Adipocyte (in vitro differentiated cells): ENCODE data around the gene ASPN.
A peak's percentile ranks its signal among the peaks of the same experiment; 100 is the strongest.

Experiments
- DNase-seq: peaks from one replicate; pipeline ENCODE4 v3.0.0-alpha.2; 2015; ENCODE audit warnings: low read depth
- H3K27me3 ChIP-seq: replicated peaks from 2 replicates; pipeline ENCODE4 v1.7.0; 2013; ENCODE audit warnings: mild to moderate bottlenecking, low read length, moderate library complexity; ENCODE audit not compliant: control insufficient read depth, insufficient read depth
- H3K36me3 ChIP-seq: 2 replicates; pipeline ENCODE4 v1.7.0; 2013; ENCODE audit warnings: low read length, mild to moderate bottlenecking, moderate library complexity; ENCODE audit not compliant: control insufficient read depth, insufficient read depth, severe bottlenecking
- H3K4me1 ChIP-seq: 2 replicates; pipeline ENCODE4 v1.7.0; 2013; ENCODE audit warnings: mild to moderate bottlenecking, low read length, moderate library complexity; ENCODE audit not compliant: control insufficient read depth, insufficient read depth
- H3K4me3 ChIP-seq: 2 replicates; pipeline ENCODE4 v1.7.0; 2013; ENCODE audit warnings: mild to moderate bottlenecking, low read length, moderate library complexity
- H3K9ac ChIP-seq: 2 replicates; pipeline ENCODE4 v1.7.0; 2013; ENCODE audit warnings: mild to moderate bottlenecking, low read length, moderate library complexity
- H3K9me3 ChIP-seq: 2 replicates; pipeline ENCODE4 v1.7.0; 2013; ENCODE audit warnings: mild to moderate bottlenecking, low read length, moderate library complexity; ENCODE audit not compliant: control insufficient read depth

The ASPN gene

DNA sequence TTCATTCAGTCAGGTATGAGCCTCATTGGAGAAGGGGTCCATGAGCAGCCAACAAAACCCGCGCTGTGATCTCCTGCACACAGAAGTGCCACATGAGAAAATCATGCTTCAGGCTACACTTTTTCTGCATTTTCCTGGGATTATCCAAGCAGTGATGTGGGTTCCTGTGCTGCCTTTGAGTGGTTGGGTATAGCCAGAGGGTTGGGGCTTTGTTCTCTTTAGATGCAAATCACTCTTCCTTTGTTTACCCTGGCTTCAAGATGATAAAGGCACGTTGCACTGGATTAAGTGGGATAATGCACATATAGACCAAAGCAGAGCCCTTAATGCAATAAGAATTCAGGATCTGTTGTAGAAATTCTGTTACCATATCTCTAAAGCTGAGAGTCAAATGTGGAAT lies 34.7 kb upstream of the ASPN start:
- H3K4me3 ChIP-seq: no peak overlapping the region
- H3K9ac ChIP-seq: no peak overlapping the region
- H3K27me3 ChIP-seq: no peaks in the 10 kb centered on the region
- no peaks in the 10 kb centered on the region for H3K9me3 ChIP-seq
- peaks cover 51% of the 10 kb centered on the region for H3K36me3 ChIP-seq
- no peaks in the 10 kb centered on the region for H3K4me1 ChIP-seq
- no peak for DNase-seq

DNA sequence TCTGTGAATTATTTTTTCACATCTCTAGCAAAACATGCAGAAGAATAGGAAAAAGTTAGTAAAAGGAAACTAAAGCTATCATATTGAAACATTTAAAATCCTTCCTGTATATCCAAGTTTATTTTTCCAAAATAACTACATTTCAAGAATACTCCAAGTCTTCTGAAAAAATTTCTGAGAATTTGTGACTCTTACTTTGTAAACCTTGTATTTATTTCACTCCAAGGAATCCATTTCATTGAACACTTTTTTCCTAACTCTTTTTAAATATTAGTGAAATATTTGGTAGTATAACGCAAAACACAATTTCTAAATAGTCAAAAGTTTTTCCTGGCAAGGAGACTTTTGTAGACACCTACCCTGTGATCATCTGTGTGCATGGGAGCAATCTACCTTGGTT lies 34.2 kb upstream of the ASPN start:
- Histone ChIP-seq H3K27me3 (no peaks in the 10 kb centered on the region), H3K4me3 (no peak overlapping the region), H3K9me3 (no peaks in the 10 kb centered on the region), H3K36me3 (peaks cover 48% of the 10 kb centered on the region), H3K9ac (no peak overlapping the region), H3K4me1 (no peaks in the 10 kb centered on the region)
- DNase-seq: no peak

DNA sequence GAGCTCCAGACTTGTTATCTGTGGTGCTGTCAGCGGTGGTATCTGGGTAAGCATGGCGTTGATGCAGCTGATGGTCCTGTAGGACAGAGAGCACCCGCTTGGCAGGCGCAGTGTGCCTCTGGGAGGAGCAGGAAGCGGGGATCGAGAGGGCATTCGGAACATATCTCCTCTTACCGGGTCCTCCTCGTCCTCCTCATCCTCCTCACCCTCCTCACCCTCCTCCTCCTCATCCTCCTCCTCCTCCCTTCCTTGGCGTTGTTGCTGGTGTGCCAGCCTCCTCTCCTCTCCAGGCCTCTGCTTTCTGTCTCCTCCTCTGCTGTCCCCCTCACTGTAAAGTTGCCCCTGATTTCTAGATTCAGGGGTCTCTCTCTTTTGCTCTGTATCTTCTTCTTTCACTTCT lies 32.3 kb upstream of the ASPN start:
- no peaks in the 10 kb centered on the region for H3K9me3 ChIP-seq
- DNase-seq: no peak
- H3K9ac ChIP-seq: no peak overlapping the region
- no peaks in the 10 kb centered on the region for H3K27me3 ChIP-seq
- no peaks in the 10 kb centered on the region for H3K4me1 ChIP-seq
- peaks cover 35% of the 10 kb centered on the region for H3K36me3 ChIP-seq
- no peak overlapping the region for H3K4me3 ChIP-seq

DNA sequence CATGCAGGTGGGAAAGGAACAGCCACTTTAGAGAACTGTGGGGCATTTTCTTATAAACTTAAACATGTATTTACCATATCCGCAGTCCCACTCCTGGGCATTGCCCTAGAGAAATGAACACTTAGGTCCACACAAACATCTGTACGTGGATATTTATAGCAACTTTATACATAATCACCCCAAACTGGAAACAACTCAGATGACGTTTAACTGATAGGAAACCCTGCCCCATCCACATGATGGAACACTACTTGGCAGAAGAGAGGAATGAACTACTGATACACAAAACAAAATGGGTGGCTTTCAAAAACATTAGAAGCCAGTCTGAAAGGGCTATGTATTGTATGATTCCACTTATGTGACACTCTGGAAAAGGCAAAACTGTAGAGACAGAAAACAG lies 31.0 kb upstream of the ASPN start:
- no peak overlapping the region for H3K4me3 ChIP-seq

DNA sequence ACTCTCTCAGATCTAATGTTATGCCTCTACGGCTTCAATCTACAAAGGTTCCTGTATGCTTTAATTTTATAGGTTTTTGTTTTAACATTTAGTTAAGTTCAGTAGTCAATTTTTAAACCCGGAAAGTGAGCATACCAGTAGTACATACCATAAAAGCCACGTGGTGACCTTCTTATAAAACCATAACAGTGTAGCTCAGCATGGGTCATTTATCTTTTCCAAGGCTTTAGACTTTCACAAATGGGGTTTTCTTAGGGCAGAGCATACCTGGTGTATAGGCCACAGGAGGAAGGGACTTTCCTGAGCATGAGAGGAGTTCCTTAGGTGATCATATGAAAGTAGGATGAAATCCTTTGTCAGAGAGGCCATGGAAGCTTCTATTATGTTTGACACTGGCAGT lies 30.3 kb upstream of the ASPN start:
- no peaks in the 10 kb centered on the region for H3K9me3 ChIP-seq
- no peak overlapping the region for H3K9ac ChIP-seq
- no peaks in the 10 kb centered on the region for H3K27me3 ChIP-seq
- H3K4me3 ChIP-seq: no peak overlapping the region
- H3K36me3 ChIP-seq: peaks cover 27% of the 10 kb centered on the region
- peaks cover 15% of the 10 kb centered on the region for H3K4me1 ChIP-seq
- DNase-seq: peak; percentile 56

More for the DNA sequence above, 31.0 kb upstream of the ASPN start:
- DNase-seq: no peak
- Histone ChIP-seq H3K27me3 (no peaks in the 10 kb centered on the region), H3K36me3 (peaks cover 30% of the 10 kb centered on the region), H3K4me1 (peaks cover 7% of the 10 kb centered on the region), H3K9me3 (no peaks in the 10 kb centered on the region), H3K9ac (no peak overlapping the region)

DNA sequence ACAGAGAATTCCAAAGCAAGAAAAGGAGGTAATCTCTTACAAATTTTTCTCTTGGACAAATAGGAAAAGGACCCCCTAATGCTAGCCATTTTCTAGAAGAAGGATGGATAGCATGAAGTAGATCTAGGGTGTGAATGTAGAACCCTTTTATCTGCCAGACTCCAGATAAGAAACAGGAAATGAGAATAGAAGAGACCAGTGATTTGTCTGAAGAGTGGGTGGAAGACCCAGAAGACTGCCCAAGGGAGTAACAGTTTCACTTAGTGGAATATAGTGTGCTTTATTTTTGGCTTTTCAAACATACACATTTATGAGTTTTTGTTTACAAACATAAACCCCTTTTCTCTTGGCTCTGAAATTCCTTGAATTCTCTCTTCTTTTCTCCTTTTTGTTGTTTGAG lies 28.4 kb upstream of the ASPN start:
- H3K9ac ChIP-seq: no peak overlapping the region
- H3K4me1 ChIP-seq: peaks cover 28% of the 10 kb centered on the region
- peaks cover 14% of the 10 kb centered on the region for H3K36me3 ChIP-seq
- no peaks in the 10 kb centered on the region for H3K9me3 ChIP-seq
- no peak overlapping the region for H3K4me3 ChIP-seq
- no peak for DNase-seq
- no peaks in the 10 kb centered on the region for H3K27me3 ChIP-seq

DNA sequence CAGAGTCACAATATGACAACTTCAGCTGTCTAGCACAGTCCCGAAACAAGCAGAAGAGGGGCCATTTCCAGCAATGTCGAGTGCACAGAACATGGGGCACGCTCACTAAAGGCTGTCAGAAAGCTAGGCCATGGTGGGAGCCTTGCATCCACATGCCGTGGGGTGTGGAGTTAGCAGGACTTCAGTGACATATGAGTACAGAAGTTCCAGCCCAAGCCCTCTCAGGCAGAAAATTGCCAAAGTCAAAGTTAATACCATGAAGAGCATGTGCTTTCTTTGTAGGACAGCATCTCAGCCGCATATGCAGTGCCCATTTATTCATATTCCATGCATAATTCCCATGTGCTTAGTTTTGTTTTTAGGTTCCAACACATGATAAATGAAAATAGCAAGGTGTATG lies 26.7 kb upstream of the ASPN start:
- H3K9me3 ChIP-seq: no peaks in the 10 kb centered on the region
- H3K36me3 ChIP-seq: peaks cover 4% of the 10 kb centered on the region
- no peak for DNase-seq
- no peak overlapping the region for H3K4me3 ChIP-seq
- peaks cover 45% of the 10 kb centered on the region for H3K4me1 ChIP-seq
- H3K27me3 ChIP-seq: no peaks in the 10 kb centered on the region
- no peak overlapping the region for H3K9ac ChIP-seq

DNA sequence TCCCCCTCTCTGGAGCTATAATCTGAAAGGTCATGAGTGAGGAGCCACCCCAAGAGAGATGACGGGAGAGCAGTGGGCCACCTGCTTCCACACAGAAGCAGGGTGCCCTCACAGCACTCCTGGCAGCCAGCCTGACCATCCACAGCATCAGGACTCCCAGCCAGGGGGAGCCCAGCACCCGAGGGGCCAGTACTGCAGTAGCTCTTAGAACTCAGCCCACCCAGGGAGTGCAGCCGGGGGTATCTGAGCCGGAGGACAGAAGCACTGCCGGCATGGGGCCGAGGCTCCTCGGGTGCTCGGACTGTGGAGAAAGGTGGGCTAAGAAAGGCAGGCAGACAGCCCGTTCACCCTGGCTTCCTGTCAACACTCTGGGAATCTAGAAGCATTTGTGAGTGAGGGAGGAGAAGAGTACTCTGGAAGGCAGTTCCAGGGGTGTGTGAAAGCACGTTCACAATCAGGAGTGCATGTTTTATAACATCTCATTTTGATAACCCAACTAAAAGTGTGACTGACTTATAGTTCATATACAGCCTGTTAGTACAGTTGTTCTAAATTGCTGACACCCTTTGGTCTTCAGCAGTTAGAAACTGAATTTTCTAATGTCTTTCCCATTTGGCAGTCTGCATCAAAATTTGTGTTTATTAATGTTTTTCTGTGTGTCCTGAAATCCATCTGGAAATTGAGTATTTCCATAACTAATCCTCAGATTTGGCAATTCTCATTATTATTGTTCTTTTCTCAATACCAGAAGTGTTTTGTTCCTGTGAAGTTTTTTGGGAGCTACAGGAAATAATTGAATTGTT lies 25.9 kb upstream of the ASPN start:
- Histone ChIP-seq H3K9me3 (no peaks in the 10 kb centered on the region), H3K9ac (peak overlapping the region; percentile 89), H3K4me3 (peak overlapping the region; percentile 43), H3K27me3 (no peaks in the 10 kb centered on the region), H3K36me3 (peaks cover 4% of the 10 kb centered on the region), H3K4me1 (peaks cover 54% of the 10 kb centered on the region)
- DNase-seq: no peak

DNA sequence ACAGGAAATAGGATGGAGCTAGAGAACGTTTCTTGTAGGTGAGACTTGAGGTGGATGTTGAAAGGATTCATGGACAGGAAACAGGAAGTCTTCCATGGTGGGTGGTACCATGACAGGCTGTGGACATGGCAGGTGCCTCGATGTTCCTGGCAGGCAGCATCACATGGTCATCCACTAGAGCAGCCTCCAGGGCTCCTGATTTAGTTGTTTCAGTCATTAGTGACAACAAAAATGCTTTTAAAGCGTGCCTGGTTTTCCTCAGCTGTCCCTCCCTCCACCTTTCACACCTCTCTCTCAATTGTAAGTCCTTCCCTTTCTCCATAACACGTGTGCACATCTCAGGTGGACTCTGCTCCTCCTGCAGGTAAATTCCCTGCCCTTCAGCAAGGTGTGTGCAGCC lies 25.2 kb upstream of the ASPN start:
- H3K9me3 ChIP-seq: no peaks in the 10 kb centered on the region
- no peaks in the 10 kb centered on the region for H3K27me3 ChIP-seq
- no peak for DNase-seq
- H3K4me1 ChIP-seq: peaks cover 61% of the 10 kb centered on the region
- no peaks in the 10 kb centered on the region for H3K36me3 ChIP-seq
- H3K9ac ChIP-seq: peak overlapping the region; percentile 89
- H3K4me3 ChIP-seq: no peak overlapping the region

DNA sequence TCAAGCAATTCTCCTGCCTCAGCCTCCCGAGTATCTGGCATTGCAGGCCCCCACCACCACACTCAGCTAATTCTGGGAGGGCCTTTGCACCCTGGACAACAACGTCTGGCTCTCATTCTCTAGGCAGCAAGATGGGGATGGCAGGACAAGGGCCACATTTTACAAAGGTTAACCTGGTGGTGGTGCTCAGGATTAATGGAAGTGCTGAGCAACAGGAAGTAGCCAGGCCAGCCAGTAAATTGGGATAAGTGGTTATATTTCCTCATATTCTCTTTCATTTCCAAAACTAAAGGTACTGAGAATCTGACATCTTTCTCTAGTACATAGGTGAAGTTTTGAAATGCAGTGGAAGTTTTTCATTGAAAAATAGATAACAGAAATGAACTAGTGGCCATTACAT lies 24.7 kb upstream of the ASPN start:
- Histone ChIP-seq H3K36me3 (no peaks in the 10 kb centered on the region), H3K4me3 (peak overlapping the region; percentile 5), H3K9me3 (no peaks in the 10 kb centered on the region), H3K9ac (peak overlapping the region; percentile 89), H3K4me1 (peaks cover 66% of the 10 kb centered on the region), H3K27me3 (no peaks in the 10 kb centered on the region)
- no peak for DNase-seq

DNA sequence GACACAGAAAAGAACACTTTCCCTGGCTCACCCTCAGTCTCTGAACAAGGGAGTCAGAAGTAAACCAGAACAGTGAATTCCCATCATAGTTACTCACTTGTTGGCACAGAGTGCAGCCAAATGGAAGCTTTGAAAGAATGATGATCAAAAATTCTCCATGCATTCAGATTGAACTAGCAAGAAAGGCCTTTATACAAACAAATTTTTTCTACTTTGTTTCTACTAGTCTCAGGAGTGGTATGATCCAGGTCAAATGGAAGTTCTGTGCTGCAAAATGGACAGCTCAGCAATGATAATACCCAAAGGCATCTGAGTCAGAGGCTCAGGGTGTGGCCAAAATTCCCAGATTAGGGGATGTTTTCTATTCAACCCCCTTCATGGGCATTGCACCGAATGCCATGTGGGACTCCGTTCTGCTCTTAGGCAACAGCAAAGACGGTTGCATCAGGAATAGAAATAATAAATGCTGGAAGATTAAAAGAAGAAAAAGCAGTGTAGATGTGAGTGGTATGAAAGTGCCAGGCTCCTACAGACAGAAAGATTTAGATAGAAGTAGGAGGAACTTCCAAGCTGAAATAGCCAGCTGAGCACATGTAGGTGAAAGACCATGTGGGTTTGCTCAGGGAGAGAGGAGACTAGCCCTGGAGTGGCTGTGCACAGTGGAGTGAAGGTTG lies 24.0 kb upstream of the ASPN start:
- Histone ChIP-seq H3K36me3 (no peaks in the 10 kb centered on the region), H3K27me3 (no peaks in the 10 kb centered on the region), H3K4me1 (peaks cover 72% of the 10 kb centered on the region), H3K9ac (peak overlapping the region; percentile 89), H3K4me3 (peak overlapping the region; percentile 68), H3K9me3 (no peaks in the 10 kb centered on the region)
- peak; percentile 97 for DNase-seq
